H1 (cell line): Measurements from ENCODE around the gene KYNU. TPM values are rescaled to one million over a fixed set of nuclear protein-coding genes. Genes with fewer than 3 reads are reported as not detected.

Experiments used
- CTCF ChIA-PET: fragments of 300-600 bp; sonication (Branson Sonifier 250); formaldehyde crosslinking; loops from one replicate; lab custom pipeline; 2021; ENCODE audit not compliant: partially characterized antibody; lab: Charles Lee
- POLR2A ChIA-PET: fragments of 300-600 bp; sonication (Branson Sonifier 250); formaldehyde crosslinking; loops from one replicate; lab custom pipeline; 2021; ENCODE audit warnings: inconsistent platforms; ENCODE audit not compliant: partially characterized antibody; lab: Charles Lee
- DNase-seq, 2 experiments: peaks; one replicate each; pipeline versions ENCODE4 v3.0.0 to v3.0.0-alpha.2; 2010 to 2022; ENCODE audit warnings: low spot score in 2 of 2, low read depth in 1 of 2, mixed read lengths in 1 of 2
- FAIRE-seq: peaks from 2 replicates; lab custom pipeline; 2011; peaks lifted over from hg19 to GRCh38; lab: Jason Lieb, UNC
- H2AFZ ChIP-seq: 2 replicates; pipeline ENCODE4 v1.8.1; 2012; ENCODE audit warnings: low read length, inconsistent platforms
- H2AK5ac ChIP-seq: 2 replicates; pipeline ENCODE4 v1.6.1; 2013; ENCODE audit warnings: low read depth, low read length
- H2BK120ac ChIP-seq: replicated peaks from 2 replicates; pipeline ENCODE3; 2013; ENCODE audit warnings: low read depth, low read length, inconsistent platforms
- H2BK12ac ChIP-seq: 2 replicates; pipeline ENCODE4 v1.6.1; 2013; ENCODE audit warnings: low read depth, low read length
- H2BK15ac ChIP-seq: 2 replicates; pipeline ENCODE4 v1.6.1; 2013; ENCODE audit warnings: low read length
- H2BK20ac ChIP-seq: 2 replicates; pipeline ENCODE4 v1.6.1; 2013; ENCODE audit warnings: low read length
- H2BK5ac ChIP-seq: 2 replicates; pipeline ENCODE4 v1.6.1; 2013; ENCODE audit warnings: low read depth, low read length
- H3K14ac ChIP-seq: 2 replicates; pipeline ENCODE4 v1.6.1; 2013; ENCODE audit warnings: inconsistent platforms; ENCODE audit not compliant: insufficient read length
- H3K18ac ChIP-seq: 2 replicates; pipeline ENCODE4 v1.6.1; 2013; ENCODE audit warnings: low read length; ENCODE audit errors: extremely low read depth
- H3K23ac ChIP-seq: 2 replicates; pipeline ENCODE4 v1.6.1; 2013; ENCODE audit warnings: inconsistent platforms; ENCODE audit not compliant: insufficient read length
- H3K23me2 ChIP-seq: 2 replicates; pipeline ENCODE4 v1.6.1; 2013; ENCODE audit warnings: low read depth, low read length
- H3K27ac ChIP-seq: 2 replicates; pipeline ENCODE4 v1.6.1; 2011; ENCODE audit warnings: low read depth, low read length, inconsistent platforms
- H3K27me3 ChIP-seq, 4 experiments: replicated peaks in 1 of 4; 1 replicate in 1 of 4; 2 replicates in 3 of 4; pipeline versions ENCODE4 v1.6.1 to v1.8.1; 2011 to 2013; ENCODE audit warnings: low read length in 3 of 4, mild to moderate bottlenecking in 3 of 4, inconsistent platforms in 2 of 4, mixed read lengths in 2 of 4, moderate library complexity in 1 of 4; ENCODE audit not compliant: control insufficient read depth in 3 of 4, insufficient read depth in 3 of 4; ENCODE audit errors: extremely low read depth in 1 of 4
- H3K36me3 ChIP-seq, 4 experiments: 2 replicates each; pipeline versions ENCODE4 v1.6.1 to v1.8.1; 2011 to 2013; ENCODE audit warnings: mild to moderate bottlenecking in 4 of 4, low read length in 3 of 4, moderate library complexity in 2 of 4, control low read depth in 1 of 4, inconsistent platforms in 1 of 4; ENCODE audit not compliant: insufficient read depth in 4 of 4, control insufficient read depth in 2 of 4
- H3K4ac ChIP-seq: replicated peaks from 2 replicates; pipeline ENCODE3; 2013; ENCODE audit warnings: low read length, low read depth, mixed read lengths, inconsistent platforms; ENCODE audit not compliant: insufficient read length
- H3K4me1 ChIP-seq, 4 experiments: replicated peaks in 1 of 4; 1 replicate in 1 of 4; 2 replicates in 3 of 4; pipeline versions ENCODE4 v1.6.1 to v1.8.1; 2011 to 2013; ENCODE audit warnings: low read length in 3 of 4, inconsistent platforms in 2 of 4, mixed read lengths in 1 of 4; ENCODE audit not compliant: insufficient read depth in 4 of 4, control insufficient read depth in 3 of 4
- H3K4me2 ChIP-seq, 2 experiments: 2 replicates each; pipeline versions ENCODE4 v1.6.1 to v1.8.1; 2011 to 2013; ENCODE audit warnings: low read depth in 2 of 2, low read length in 2 of 2, control low read depth in 1 of 2, inconsistent platforms in 1 of 2, mild to moderate bottlenecking in 1 of 2; ENCODE audit not compliant: insufficient read depth in 1 of 2
- H3K4me3 ChIP-seq, 4 experiments: fragments of 200-600, 300-600 bp in 1 of 4; sonication (generic), shearing (Covaris generic), sonication (Bioruptor Twin) in 1 of 4; 2 replicates each; pipeline versions ENCODE4 v1.5.1 to v1.8.1; 2011 to 2016; ENCODE audit warnings: low read length in 4 of 4, low read depth in 3 of 4, control low read depth in 2 of 4, inconsistent platforms in 2 of 4, mild to moderate bottlenecking in 2 of 4, mixed read lengths in 1 of 4, moderate library complexity in 1 of 4; ENCODE audit not compliant: insufficient read depth in 2 of 4; ENCODE audit errors: extremely low read depth in 1 of 4
- H3K56ac ChIP-seq: replicated peaks from 2 replicates; pipeline ENCODE3; 2013; ENCODE audit warnings: low read depth, mild to moderate bottlenecking, mixed read lengths, low read length, inconsistent platforms; ENCODE audit not compliant: insufficient read length
- H3K79me1 ChIP-seq: 2 replicates; pipeline ENCODE4 v1.6.1; 2013; ENCODE audit warnings: low read depth, low read length, control low read depth
- H3K79me2 ChIP-seq, 2 experiments: 2 replicates each; pipeline versions ENCODE4 v1.6.1 to v1.8.1; 2012 to 2013; ENCODE audit warnings: low read length in 2 of 2, mild to moderate bottlenecking in 2 of 2, inconsistent platforms in 1 of 2; ENCODE audit not compliant: insufficient read depth in 2 of 2, control insufficient read depth in 1 of 2
- H3K9ac ChIP-seq, 4 experiments: replicated peaks in 1 of 4; 1 replicate in 1 of 4; 2 replicates in 3 of 4; pipeline versions ENCODE4 v1.6.1 to v1.8.1; 2011 to 2013; ENCODE audit warnings: low read depth in 3 of 4, low read length in 3 of 4, control low read depth in 2 of 4, mild to moderate bottlenecking in 2 of 4, moderate library complexity in 2 of 4, inconsistent platforms in 1 of 4; ENCODE audit errors: extremely low read depth in 1 of 4
- H3K9me3 ChIP-seq, 2 experiments: 2 replicates each; pipeline versions ENCODE4 v1.6.1 to v1.8.1; 2012 to 2013; ENCODE audit warnings: mild to moderate bottlenecking in 2 of 2, moderate library complexity in 2 of 2, control low read depth in 1 of 2, inconsistent platforms in 1 of 2, low read depth in 1 of 2, low read length in 1 of 2, mixed read lengths in 1 of 2; ENCODE audit not compliant: insufficient read depth in 2 of 2
- H4K20me1 ChIP-seq, 2 experiments: replicated peaks in 1 of 2; 2 replicates each; pipeline versions ENCODE3 to v1.8.1; 2011 to 2013; ENCODE audit warnings: inconsistent platforms in 2 of 2, low read length in 2 of 2, mild to moderate bottlenecking in 1 of 2; ENCODE audit not compliant: insufficient read depth in 2 of 2, control insufficient read depth in 1 of 2
- H4K5ac ChIP-seq: 2 replicates; pipeline ENCODE4 v1.6.1; 2013; ENCODE audit warnings: low read length, low read depth, mixed read lengths, inconsistent platforms; ENCODE audit not compliant: insufficient read length
- H4K8ac ChIP-seq: 2 replicates; pipeline ENCODE4 v1.8.0; 2013; ENCODE audit warnings: mild to moderate bottlenecking, moderate library complexity, low read length, inconsistent platforms; ENCODE audit not compliant: insufficient read depth; ENCODE audit errors: extremely low read depth
- H4K91ac ChIP-seq: replicated peaks from 2 replicates; pipeline ENCODE3; 2013; ENCODE audit warnings: low read length, mixed read lengths, inconsistent platforms; ENCODE audit not compliant: insufficient read length
- ASH2L ChIP-seq: fragments of 200-600, 300-600 bp; sonication (generic); IDR thresholded peaks from one replicate; pipeline ENCODE4 v1.7.1; 2017; ENCODE audit warnings: low read length
- CHD1 ChIP-seq: IDR thresholded peaks from 2 replicates; pipeline ENCODE4 v1.6.1; 2012; ENCODE audit warnings: low read depth, low read length, improper control_type of control experiment
- CTCF ChIP-seq, 3 experiments: IDR thresholded peaks; 1 replicate in 2 of 3; 2 replicates in 1 of 3; pipeline versions ENCODE4 v1.5.1 to v1.6.1; 2011; ENCODE audit warnings: low read length in 3 of 3, mild to moderate bottlenecking in 3 of 3, inconsistent platforms in 2 of 3, low read depth in 1 of 3, moderate library complexity in 1 of 3; ENCODE audit not compliant: insufficient read depth in 1 of 3; ENCODE audit errors: control extremely low read depth in 1 of 3
- JUND ChIP-seq: IDR thresholded peaks from 2 replicates; pipeline ENCODE4 v1.6.1; 2011; ENCODE audit warnings: mild to moderate bottlenecking, improper control_type of control experiment, low read length
- NRF1 ChIP-seq: IDR thresholded peaks from 2 replicates; pipeline ENCODE4 v1.6.1; 2011; ENCODE audit warnings: mild to moderate bottlenecking, low read depth, low read length, improper control_type of control experiment
- YY1 ChIP-seq: IDR thresholded peaks from 2 replicates; pipeline ENCODE4 v1.6.1; 2011; ENCODE audit warnings: low read depth, mild to moderate bottlenecking, low read length
- WGBS, 2 experiments: shearing (Covaris generic) in 1 of 2; methylation state at CpG; one replicate each; pipeline versions ENCODE4 v1.1.6 to v1.1.7; 2013 to 2015; ENCODE audit warnings: low lambda C conversion rate in 2 of 2, mixed read lengths in 2 of 2, inconsistent platforms in 1 of 2, low coverage in 1 of 2, missing lambda C conversion rate in 1 of 2; ENCODE audit not compliant: insufficient replicate concordance in 2 of 2, insufficient coverage in 1 of 2, insufficient read length in 1 of 2; ENCODE audit errors: extremely low coverage in 1 of 2, missing lambda C conversion rate in 1 of 2; 5-methylcytosine and 5-hydroxymethylcytosine counted together
- polyA plus RNA-seq, 7 experiments: library from polyadenylated mRNA; depleted of rRNA in 3 of 7; stranded (reverse) in 5 of 7; unstranded in 2 of 7; fragments of >200 nt in 5 of 7; fragments of 200-250 nt in 2 of 7; gene quantifications; 1 replicate in 5 of 7; 2 replicates in 1 of 7; 4 replicates in 1 of 7; pipeline versions ENCODE4 v1.2.1 to v1.2.3, GENCODE V29; 2011 to 2013; ENCODE audit warnings: missing spikeins in 2 of 7, mixed read lengths in 2 of 7
- total RNA-seq: library from RNA; stranded (reverse); fragmentation: NEBNext Ultra II Directional; extraction: Animal tissue kit (Norgen Biotek cat#: 25700); gene quantifications from 2 replicates; pipeline ENCODE4 v1.2.1, GENCODE V29; 2021
- TF ChIP-seq, protein P1 (sequence below): IDR thresholded peaks from 2 replicates; pipeline ENCODE4 v1.6.1; 2012; ENCODE audit warnings: low read length, inconsistent platforms

The KYNU gene
- total and polyA plus RNA-seq, 2 of the 8 experiments (the other 6 are each of a cell fraction or from before 2014, with no cell fraction given): 0.09 to 0.13 TPM

DNA sequence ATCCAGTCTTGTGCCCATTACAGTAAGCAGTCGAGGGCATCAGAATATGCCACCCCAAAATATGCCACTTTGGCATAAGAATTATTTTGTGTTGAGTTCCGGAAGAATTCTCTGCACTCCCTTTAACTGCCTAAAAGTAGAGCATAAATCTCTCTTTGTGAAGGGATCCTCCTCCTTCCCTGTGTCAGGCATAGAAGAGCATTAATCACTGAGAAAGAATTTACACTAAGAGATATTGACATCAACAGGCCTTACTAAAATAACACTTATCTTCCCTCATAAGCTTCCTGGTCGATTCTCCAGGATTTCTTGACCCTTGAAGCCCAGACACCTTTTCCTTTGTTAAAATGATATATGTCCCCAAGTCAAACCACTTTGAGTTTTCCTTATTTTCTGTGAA, 27.6 kb upstream of the KYNU start:
- WGBS, 2 experiments: 93% methylated on average over 3 of the region's 3 CpGs; no CpG with 5 or more reads in 1 of the 2 experiments
- H3K56ac ChIP-seq: no peak overlapping the region
- no peak for DNase-seq
- no peak overlapping the region for H3K4me2 ChIP-seq
- no peak overlapping the region for H2BK15ac ChIP-seq
- no peak overlapping the region for H3K23ac ChIP-seq
- H4K20me1 ChIP-seq: no peaks in the 10 kb centered on the region
- H3K9me3 ChIP-seq: no peaks in the 10 kb centered on the region
- no peak overlapping the region for H3K4me3 ChIP-seq
- H3K23me2 ChIP-seq: no peaks in the 10 kb centered on the region; the same call in 1 of the 2 replicates
- no peak overlapping the region for H3K9ac ChIP-seq
- H4K91ac ChIP-seq: no peak overlapping the region
- no peaks in the 10 kb centered on the region for H3K4me1 ChIP-seq
- no peaks in the 10 kb centered on the region for H3K79me2 ChIP-seq
- no peak overlapping the region for H2BK12ac ChIP-seq
- H3K4ac ChIP-seq: no peak overlapping the region
- no peak overlapping the region for H3K27ac ChIP-seq
- no peak overlapping the region for H3K18ac ChIP-seq
- no peaks in the 10 kb centered on the region for H3K27me3 ChIP-seq
- H4K5ac ChIP-seq: no peak overlapping the region
- ChIA-PET POLR2A (no interaction called here), CTCF (interaction anchor here (0.9 kb wide), 1 partner anchor 130 kb away, joined by 3 read pairs; no protein-coding TSS in a partner anchor)
- no peak overlapping the region for H2BK120ac ChIP-seq
- H2AFZ ChIP-seq: no peak overlapping the region
- no peak overlapping the region for H4K8ac ChIP-seq
- no peak overlapping the region for H2BK20ac ChIP-seq
- no peak for FAIRE-seq
- H3K79me1 ChIP-seq: no peaks in the 10 kb centered on the region
- H2BK5ac ChIP-seq: no peak overlapping the region
- no peak overlapping the region for H3K14ac ChIP-seq
- H2AK5ac ChIP-seq: no peak overlapping the region
- H3K36me3 ChIP-seq: no peaks in the 10 kb centered on the region
- TF ChIP-seq, protein P1, sequence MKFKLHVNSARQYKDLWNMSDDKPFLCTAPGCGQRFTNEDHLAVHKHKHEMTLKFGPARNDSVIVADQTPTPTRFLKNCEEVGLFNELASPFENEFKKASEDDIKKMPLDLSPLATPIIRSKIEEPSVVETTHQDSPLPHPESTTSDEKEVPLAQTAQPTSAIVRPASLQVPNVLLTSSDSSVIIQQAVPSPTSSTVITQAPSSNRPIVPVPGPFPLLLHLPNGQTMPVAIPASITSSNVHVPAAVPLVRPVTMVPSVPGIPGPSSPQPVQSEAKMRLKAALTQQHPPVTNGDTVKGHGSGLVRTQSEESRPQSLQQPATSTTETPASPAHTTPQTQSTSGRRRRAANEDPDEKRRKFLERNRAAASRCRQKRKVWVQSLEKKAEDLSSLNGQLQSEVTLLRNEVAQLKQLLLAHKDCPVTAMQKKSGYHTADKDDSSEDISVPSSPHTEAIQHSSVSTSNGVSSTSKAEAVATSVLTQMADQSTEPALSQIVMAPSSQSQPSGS: no peak
- TF ChIP-seq YY1 (no peak), NRF1 (no peak), JUND (no peak), ASH2L (no peak), CHD1 (no peak), CTCF (IDR thresholded peaks at IDR 0.05; ENCODE audit: control extremely low read depth in 1 of 3, insufficient read depth in 1 of 3, low read depth in 1 of 3, low read length in 3 of 3) (no peak)
